Measurements from ENCODE around the gene ATXN1.
"Not testable (repeated sequence)": the region's sequence is repeated elsewhere in the genome, so short reads cannot be mapped to it uniquely, and the experiment has no call there.

ATXN1 gene

GRCh38 chr6:16278750-16279149, 482.5 kb downstream of the ATXN1 start:
- Mint-ChIP-seq H3K27me3 (peaks cover 2% of the 10 kb centered on the region), H3K36me3 (no peaks in the 10 kb centered on the region), H3K27ac (no peak overlapping the region), H3K4me3 (no peak overlapping the region), H3K9me3 (no peaks in the 10 kb centered on the region), H3K4me1 (no peaks in the 10 kb centered on the region)

- peaks cover 2% of the 10 kb centered on the region for H3K27me3 Mint-ChIP-seq
- no peak overlapping the region for H3K4me3 Mint-ChIP-seq
- no peaks in the 10 kb centered on the region for H3K9me3 Mint-ChIP-seq
- H3K27ac Mint-ChIP-seq, result no peak overlapping the region
- H3K36me3 Mint-ChIP-seq, result no peaks in the 10 kb centered on the region
- H3K4me1 Mint-ChIP-seq, result no peaks in the 10 kb centered on the region
These were observed 483.1 kb downstream of the ATXN1 start for GRCh38 chr6:16278048-16278724.

- Mint-ChIP-seq H3K27ac (no peak overlapping the region), H3K36me3 (no peaks in the 10 kb centered on the region), H3K4me1 (no peaks in the 10 kb centered on the region), H3K9me3 (no peaks in the 10 kb centered on the region), H3K4me3 (no peak overlapping the region), H3K27me3 (no peaks in the 10 kb centered on the region)
These were observed 483.9 kb downstream of the ATXN1 start for GRCh38 chr6:16277101-16277981.

GRCh38 chr6:16274885-16275589, 486.2 kb downstream of the ATXN1 start:
- Mint-ChIP-seq H3K27me3 (no peaks in the 10 kb centered on the region), H3K4me3 (no peak overlapping the region), H3K4me1 (no peaks in the 10 kb centered on the region), H3K36me3 (peaks cover 2% of the 10 kb centered on the region), H3K27ac (no peak overlapping the region), H3K9me3 (no peaks in the 10 kb centered on the region)

- H3K27me3 Mint-ChIP-seq, result no peaks in the 10 kb centered on the region
- H3K4me1 Mint-ChIP-seq, result no peaks in the 10 kb centered on the region
- no peak overlapping the region for H3K4me3 Mint-ChIP-seq
- H3K27ac Mint-ChIP-seq, result no peak overlapping the region
- peaks cover 2% of the 10 kb centered on the region for H3K36me3 Mint-ChIP-seq
- no peaks in the 10 kb centered on the region for H3K9me3 Mint-ChIP-seq
These were observed 486.8 kb downstream of the ATXN1 start for GRCh38 chr6:16274483-16274882.

- Mint-ChIP-seq H3K4me3 (no peak overlapping the region), H3K4me1 (no peaks in the 10 kb centered on the region), H3K36me3 (peaks cover 2% of the 10 kb centered on the region), H3K9me3 (no peaks in the 10 kb centered on the region), H3K27ac (no peak overlapping the region), H3K27me3 (no peaks in the 10 kb centered on the region)
These were observed 488.0 kb downstream of the ATXN1 start for GRCh38 chr6:16273256-16273655.

- Mint-ChIP-seq H3K36me3 (peaks cover 2% of the 10 kb centered on the region), H3K9me3 (no peaks in the 10 kb centered on the region), H3K4me1 (no peaks in the 10 kb centered on the region), H3K27ac (no peak overlapping the region), H3K27me3 (no peaks in the 10 kb centered on the region), H3K4me3 (no peak overlapping the region)
These were observed 489.1 kb downstream of the ATXN1 start for GRCh38 chr6:16272201-16272600.

GRCh38 chr6:16271428-16271827, 489.8 kb downstream of the ATXN1 start:
- H3K27ac Mint-ChIP-seq, result no peak overlapping the region
- peaks cover 2% of the 10 kb centered on the region for H3K36me3 Mint-ChIP-seq
- no peaks in the 10 kb centered on the region for H3K4me1 Mint-ChIP-seq
- no peaks in the 10 kb centered on the region for H3K27me3 Mint-ChIP-seq
- H3K4me3 Mint-ChIP-seq, result no peak overlapping the region
- no peaks in the 10 kb centered on the region for H3K9me3 Mint-ChIP-seq

- no peaks in the 10 kb centered on the region for H3K4me1 Mint-ChIP-seq
- H3K36me3 Mint-ChIP-seq, result peaks cover 2% of the 10 kb centered on the region
- H3K27ac Mint-ChIP-seq, result no peak overlapping the region
- no peaks in the 10 kb centered on the region for H3K27me3 Mint-ChIP-seq
- no peaks in the 10 kb centered on the region for H3K9me3 Mint-ChIP-seq
- no peak overlapping the region for H3K4me3 Mint-ChIP-seq
These were observed 491.0 kb downstream of the ATXN1 start for GRCh38 chr6:16270178-16270794.

GRCh38 chr6:16269442-16270070, 491.7 kb downstream of the ATXN1 start:
- not testable (repeated sequence) for H3K4me3 Mint-ChIP-seq, H3K27ac Mint-ChIP-seq, H3K27me3 Mint-ChIP-seq, H3K9me3 Mint-ChIP-seq, H3K4me1 Mint-ChIP-seq, H3K36me3 Mint-ChIP-seq

GRCh38 chr6:16267428-16268263, 493.6 kb downstream of the ATXN1 start:
- no peaks in the 10 kb centered on the region for H3K9me3 Mint-ChIP-seq
- no peaks in the 10 kb centered on the region for H3K27me3 Mint-ChIP-seq
- no peak overlapping the region for H3K4me3 Mint-ChIP-seq
- H3K36me3 Mint-ChIP-seq, result peaks cover 2% of the 10 kb centered on the region
- no peak overlapping the region for H3K27ac Mint-ChIP-seq
- H3K4me1 Mint-ChIP-seq, result no peaks in the 10 kb centered on the region

- no peaks in the 10 kb centered on the region for H3K4me1 Mint-ChIP-seq
- peaks cover 2% of the 10 kb centered on the region for H3K36me3 Mint-ChIP-seq
- H3K4me3 Mint-ChIP-seq, result no peak overlapping the region
- H3K9me3 Mint-ChIP-seq, result no peaks in the 10 kb centered on the region
- H3K27ac Mint-ChIP-seq, result no peak overlapping the region
- H3K27me3 Mint-ChIP-seq, result no peaks in the 10 kb centered on the region
These were observed 495.6 kb downstream of the ATXN1 start for GRCh38 chr6:16265351-16266341.

GRCh38 chr6:16264785-16265184, 496.5 kb downstream of the ATXN1 start:
- Mint-ChIP-seq H3K27me3 (no peaks in the 10 kb centered on the region), H3K36me3 (no peaks in the 10 kb centered on the region), H3K9me3 (no peaks in the 10 kb centered on the region), H3K4me3 (no peak overlapping the region), H3K27ac (no peak overlapping the region), H3K4me1 (no peaks in the 10 kb centered on the region)

All from activated naive CD4-positive, alpha-beta T cell treated with anti-CD3 and anti-CD28 coated beads, Interleukin-2, amount 50 U/mL, for 24 hours (primary cell).